Globus pallidus (tissue), 1 donor: Measurements from ENCODE around the gene HDAC4.

Experiments
- DNase-seq: peaks from one replicate; pipeline ENCODE4 v3.0.0-alpha.2; 2015; ENCODE audit warnings: low spot score

HDAC4 gene

GRCh38 chr2:239167766-239168444 lies 232.9 kb downstream of the HDAC4 start:
- DNase-seq, result no peak

- no peak for DNase-seq
These were observed 233.7 kb downstream of the HDAC4 start for GRCh38 chr2:239167011-239167673.

- no peak for DNase-seq
These were observed 234.5 kb downstream of the HDAC4 start for GRCh38 chr2:239166201-239166834.

DNA sequence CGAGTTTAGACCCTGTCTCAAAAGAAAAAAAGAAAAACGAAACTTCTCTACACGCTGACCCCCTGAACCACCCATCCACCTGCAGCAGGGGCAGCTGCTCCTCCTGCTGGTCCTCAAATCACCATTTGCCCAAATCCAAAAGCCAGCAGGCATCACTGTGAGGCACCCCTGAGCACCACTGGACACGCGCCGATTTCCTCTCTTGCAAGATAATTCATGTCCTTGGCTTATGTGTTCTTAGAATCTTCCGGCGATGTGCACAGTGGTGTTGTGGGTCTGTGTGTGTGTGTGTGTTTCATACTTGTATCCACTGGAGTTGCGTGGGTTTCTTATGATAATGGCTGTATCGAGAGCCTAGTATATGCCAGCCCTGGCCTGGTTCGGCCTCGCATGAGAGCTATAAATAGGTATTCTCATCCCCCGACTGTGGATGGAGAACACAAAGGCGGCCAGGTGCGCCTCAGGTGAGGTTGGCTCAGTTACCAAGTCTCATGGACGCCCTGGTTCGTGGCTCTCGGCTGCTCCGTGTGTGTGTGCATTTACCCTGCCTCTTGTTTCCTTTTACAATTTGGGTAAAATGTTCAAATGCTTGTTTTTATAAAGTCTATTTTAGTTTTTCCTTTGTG lies 235.5 kb downstream of the HDAC4 start:
- DNase-seq, result no peak

- DNase-seq, result peak; percentile 46
These were observed 236.4 kb downstream of the HDAC4 start for GRCh38 chr2:239164335-239164871.

- no peak for DNase-seq
These were observed 237.0 kb downstream of the HDAC4 start for GRCh38 chr2:239163688-239164334.

DNA sequence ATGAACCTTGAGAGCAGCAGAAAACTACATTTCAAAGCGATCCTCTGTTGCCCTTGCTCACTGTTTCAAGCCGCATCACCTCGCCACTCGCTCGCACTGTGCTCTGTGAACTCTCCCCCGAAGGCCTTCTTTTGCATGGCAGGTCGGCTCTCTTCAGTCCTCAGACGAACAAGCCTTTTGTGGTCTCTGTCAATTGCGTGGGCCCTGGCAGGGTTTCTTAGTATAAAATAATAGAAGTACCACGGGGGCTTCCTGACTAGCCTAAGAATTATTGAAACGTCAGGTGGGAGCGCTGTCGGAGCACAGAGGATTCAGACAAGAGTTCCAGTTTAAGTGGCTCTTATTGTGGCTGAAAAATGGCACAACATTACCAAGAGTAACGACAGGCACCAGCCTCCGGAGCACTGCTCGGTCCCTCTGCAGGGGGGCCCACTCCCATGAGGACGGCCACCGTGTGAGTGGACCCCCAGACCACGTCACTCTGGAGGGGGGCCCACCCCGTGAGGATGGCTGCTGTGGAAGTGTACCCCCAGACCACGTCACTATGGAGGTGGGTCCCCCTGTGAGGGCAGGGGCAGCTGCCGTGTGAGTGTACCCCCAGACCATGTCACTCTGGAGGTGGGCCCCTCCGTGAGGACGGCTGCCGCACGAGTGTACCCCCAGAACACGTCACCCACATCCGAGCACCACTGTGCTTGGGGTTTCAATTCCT lies 237.7 kb downstream of the HDAC4 start:
- no peak for DNase-seq

DNA sequence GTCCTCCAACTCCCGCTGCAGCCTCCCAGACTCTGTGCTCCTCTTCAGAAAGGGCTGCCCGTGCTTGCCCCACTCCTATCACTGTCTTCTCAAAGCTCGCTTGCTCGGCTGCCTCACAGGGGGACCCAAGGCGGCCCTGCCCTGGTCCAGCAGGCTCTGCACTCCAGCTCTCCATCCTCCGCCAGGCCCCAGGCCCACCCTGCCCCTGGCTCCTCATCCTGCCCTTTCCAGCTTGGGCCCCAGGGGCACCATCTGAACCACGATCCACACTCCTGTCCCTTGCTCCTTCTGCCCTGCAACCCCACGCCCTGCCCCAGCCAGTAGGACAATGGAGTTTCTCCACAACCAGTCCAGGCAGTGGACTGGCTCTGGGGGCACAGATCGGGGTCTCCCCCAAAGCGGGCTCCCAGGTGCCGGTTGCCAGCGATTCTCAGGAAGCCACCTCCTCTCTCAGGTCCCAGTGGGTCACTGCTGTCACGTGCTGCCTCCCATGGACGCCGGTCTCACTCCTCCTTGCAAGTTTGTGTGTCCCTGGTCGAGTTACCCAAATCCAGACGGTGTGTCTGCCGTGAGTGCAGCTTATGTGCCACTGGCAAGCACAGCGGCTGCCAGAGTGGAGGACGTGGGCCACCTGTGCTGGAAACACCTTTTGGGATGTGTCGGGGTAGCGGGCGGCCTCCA lies 238.5 kb downstream of the HDAC4 start:
- DNase-seq, result no peak

GRCh38 chr2:239161711-239162140 lies 239.1 kb downstream of the HDAC4 start:
- DNase-seq, result no peak

DNA sequence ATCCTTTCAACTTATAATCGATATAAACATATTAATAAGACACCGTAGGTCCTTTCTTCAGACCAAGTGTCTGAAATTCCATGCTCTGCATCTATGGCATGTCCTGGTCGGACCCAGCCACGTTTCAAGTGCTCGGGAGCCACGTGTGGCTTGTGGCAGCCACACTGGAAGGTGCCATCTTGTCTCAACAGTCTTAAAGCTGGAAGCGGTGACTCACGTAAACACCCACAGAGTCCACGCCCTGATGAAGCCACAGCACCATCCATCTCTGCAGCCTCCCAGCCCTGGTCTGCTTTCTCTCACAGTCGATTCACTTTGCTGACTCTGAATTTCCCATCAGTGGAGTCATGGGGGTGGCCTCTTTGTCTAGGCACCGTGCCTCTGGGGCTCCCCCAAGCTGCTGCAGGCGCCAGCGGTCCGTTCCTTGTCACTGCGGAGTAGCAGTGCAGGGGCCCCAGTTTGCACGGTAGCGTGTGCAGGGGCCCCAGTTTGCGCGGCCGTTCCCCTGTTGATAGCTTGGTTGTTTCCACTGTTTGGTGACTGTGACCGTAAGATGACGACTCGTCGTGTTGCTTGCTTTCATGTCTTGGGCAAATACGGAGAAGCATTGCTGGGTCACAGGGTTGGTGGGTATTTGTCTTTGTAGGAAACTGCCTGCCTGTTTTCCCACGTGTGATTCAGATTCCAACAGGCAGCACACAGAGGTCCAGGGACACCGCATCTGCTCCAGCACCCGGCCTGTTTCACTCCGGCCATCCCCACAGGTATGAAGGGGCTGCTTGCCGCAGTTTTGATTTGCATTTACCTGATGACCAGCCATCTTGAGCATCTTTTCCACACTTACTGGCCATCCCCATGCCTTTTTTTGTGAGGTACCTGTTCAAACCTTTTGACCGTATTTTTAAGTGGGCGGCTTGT lies 240.3 kb downstream of the HDAC4 start:
- no peak for DNase-seq

DNA sequence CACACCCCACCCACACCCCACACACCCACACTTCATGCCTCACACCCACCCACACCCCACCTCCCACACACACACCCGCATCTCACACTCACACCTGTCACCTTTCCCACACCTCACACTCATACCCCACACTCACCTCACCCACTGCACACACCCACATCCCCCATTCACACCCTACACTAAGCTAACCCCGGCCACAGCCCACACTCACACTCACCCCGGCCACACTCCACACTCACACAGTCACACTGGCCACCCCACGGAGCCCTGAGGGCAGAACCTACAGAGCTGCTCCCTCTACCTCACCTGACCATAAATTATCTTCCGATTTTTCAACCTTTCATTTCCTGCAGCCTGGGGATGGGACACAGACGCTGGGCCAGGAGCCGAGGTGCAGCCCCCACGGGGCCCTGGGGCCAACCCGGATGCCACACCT lies 241.3 kb downstream of the HDAC4 start:
- DNase-seq, result no peak

DNA sequence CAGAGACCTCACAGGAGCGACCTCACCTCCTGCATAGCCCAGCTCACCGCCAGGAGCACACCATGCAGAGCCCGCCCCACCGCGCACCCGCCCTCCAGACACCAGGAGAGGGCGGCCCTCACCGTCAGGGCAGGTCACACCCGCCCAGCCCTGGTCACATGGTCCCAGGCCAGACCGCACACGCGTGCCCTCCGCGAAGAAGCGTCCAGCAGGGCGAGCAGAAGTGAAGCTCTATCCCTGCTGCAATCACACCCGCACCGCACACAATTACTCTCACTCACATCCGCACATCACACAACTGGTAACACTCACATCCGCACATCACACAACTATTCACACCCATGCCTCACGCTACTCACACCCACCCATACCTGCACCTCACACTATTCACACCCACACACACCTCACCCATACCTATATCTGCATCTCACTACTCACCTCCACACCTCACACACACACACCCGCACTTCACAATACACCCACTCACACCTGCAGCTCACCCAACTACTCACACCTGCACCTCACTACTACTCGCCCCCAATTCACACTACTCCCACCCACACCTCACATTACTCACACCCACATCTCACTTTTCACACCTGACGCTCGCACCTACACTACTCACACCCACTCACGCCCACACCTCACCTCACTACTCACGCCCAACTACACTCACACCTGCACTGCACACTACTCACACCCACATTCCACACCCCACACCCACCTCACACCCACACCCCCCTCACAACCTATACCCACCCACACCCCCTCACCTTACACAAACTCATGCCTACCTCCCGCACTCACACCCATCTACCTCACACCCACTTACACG lies 242.0 kb downstream of the HDAC4 start:
- DNase-seq, result no peak

DNA sequence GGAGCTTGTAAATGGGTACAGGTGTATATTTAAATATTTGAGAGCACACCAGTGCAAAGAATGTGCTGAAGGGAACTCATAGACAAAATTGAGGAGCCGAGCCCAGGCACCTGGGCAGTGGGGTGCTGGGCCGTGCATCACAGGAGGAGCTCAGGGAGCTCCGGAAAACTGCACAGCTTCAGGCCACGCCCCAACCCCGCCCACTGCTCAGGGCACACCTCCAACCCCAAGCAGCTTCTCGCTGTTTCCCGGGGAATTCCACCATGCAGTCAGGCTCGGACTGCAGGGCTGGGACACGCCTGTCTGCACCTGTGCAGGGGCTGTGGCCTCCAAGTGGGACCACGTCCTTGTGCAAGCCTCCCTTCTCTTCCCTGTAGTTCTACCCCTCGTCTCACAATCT lies 243.0 kb downstream of the HDAC4 start:
- no peak for DNase-seq

DNA sequence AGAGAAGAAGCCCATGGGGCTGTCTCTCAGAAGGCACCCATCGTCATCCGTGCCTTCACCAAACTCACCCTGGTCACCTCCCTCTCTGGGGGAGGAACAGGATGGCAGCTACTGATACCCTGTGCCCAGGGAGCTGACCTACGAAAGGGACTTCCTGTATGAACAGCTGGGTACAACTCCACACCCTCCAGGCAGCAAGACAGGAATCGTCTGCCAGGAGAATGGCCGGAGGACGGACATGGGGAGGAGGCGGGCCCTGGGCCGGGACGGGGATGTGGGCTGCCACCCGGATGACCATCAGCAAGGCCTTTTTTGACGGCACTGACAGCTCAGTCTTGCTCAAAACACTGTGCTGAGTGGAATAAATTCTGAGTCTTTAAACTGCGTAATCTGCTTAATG lies 243.6 kb downstream of the HDAC4 start:
- no peak for DNase-seq

- no peak for DNase-seq
These were observed 244.1 kb downstream of the HDAC4 start for GRCh38 chr2:239156516-239157265.

- no peak for DNase-seq
These were observed 244.9 kb downstream of the HDAC4 start for GRCh38 chr2:239155806-239156480.
